PC-3 (cell line): Measurements from ENCODE around the gene TBC1D13. TPM values are rescaled to one million over a fixed set of nuclear protein-coding genes. Genes with fewer than 3 reads are reported as not detected.

Experiments used
- ATAC-seq: fragments of 200-7000 bp; cut with Tn5 transposase; 2 replicates; pipeline ENCODE4 v1.9.1; 2020; ENCODE audit warnings: mild to moderate bottlenecking, moderate library complexity
- BruUV-seq: library from RNA; stranded (reverse); fragments of 400-500 nt; replicated peaks from 2 replicates; lab custom pipeline; 2021; lab: Mats Ljungman, UMichigan
- CTCF ChIA-PET: fragments of 300-600 bp; sonication (Branson Sonifier 250); formaldehyde crosslinking; loops from one replicate; lab custom pipeline; 2022; ENCODE audit warnings: antibody characterized with exemption; lab: Charles Lee
- POLR2A ChIA-PET: fragments of 300-600 bp; sonication (Branson Sonifier 250); formaldehyde crosslinking; loops from one replicate; lab custom pipeline; 2022; ENCODE audit warnings: antibody characterized with exemption; ENCODE audit not compliant: unreplicated experiment; lab: Charles Lee
- DNase-seq: peaks from one replicate; pipeline ENCODE4 v3.0.0-alpha.2; 2015
- H2AFZ ChIP-seq: fragments of 300-600 bp; sonication (generic); 2 replicates; pipeline ENCODE4 v1.6.0; 2016; ENCODE audit warnings: antibody characterized with exemption, low read length
- H3F3A ChIP-seq: fragments of 300-600 bp; sonication (generic); one replicate; pipeline ENCODE4 v1.6.0; 2017; ENCODE audit warnings: antibody characterized with exemption, low read length, control low read depth, mild to moderate bottlenecking; ENCODE audit not compliant: unreplicated experiment
- H3K27ac ChIP-seq: fragments of 300-600 bp; sonication (generic); 2 replicates; pipeline ENCODE4 v1.5.1; 2016; ENCODE audit warnings: mild to moderate bottlenecking, low read length
- H3K27me3 ChIP-seq: fragments of 300-600 bp; sonication (generic); 2 replicates; pipeline ENCODE4 v1.6.1; 2016; ENCODE audit warnings: low read length, mixed read lengths
- H3K36me3 ChIP-seq: fragments of 300-600 bp; sonication (generic); 2 replicates; pipeline ENCODE4 v1.6.1; 2016; ENCODE audit warnings: low read depth, mixed run types, low read length, mixed read lengths
- H3K4me1 ChIP-seq: fragments of 300-600 bp; sonication (generic); 2 replicates; pipeline ENCODE4 v1.5.1; 2016; ENCODE audit warnings: low read length; ENCODE audit not compliant: insufficient read depth
- H3K4me2 ChIP-seq: fragments of 300-600 bp; sonication (generic); 2 replicates; pipeline ENCODE4 v1.6.0; 2016; ENCODE audit warnings: low read length
- H3K4me3 ChIP-seq: fragments of 300-600 bp; sonication (generic); 2 replicates; pipeline ENCODE4 v1.5.1; 2016; ENCODE audit warnings: mild to moderate bottlenecking, low read length, mixed read lengths
- H3K79me2 ChIP-seq: fragments of 300-600 bp; sonication (generic); 2 replicates; pipeline ENCODE4 v1.6.1; 2017; ENCODE audit warnings: low read length, mixed read lengths
- H3K9ac ChIP-seq: fragments of 300-600 bp; sonication (generic); 2 replicates; pipeline ENCODE4 v1.6.0; 2016; ENCODE audit warnings: mild to moderate bottlenecking, low read length
- H3K9me2 ChIP-seq: fragments of 300-600 bp; sonication (generic); replicated peaks from 2 replicates; pipeline ENCODE4 v1.6.1; 2016; ENCODE audit warnings: mixed run types, low read length, mixed read lengths
- H3K9me3 ChIP-seq: fragments of 300-600 bp; sonication (generic); 2 replicates; pipeline ENCODE4 v1.6.1; 2016; ENCODE audit warnings: low read length, mixed read lengths
- H4K20me1 ChIP-seq: fragments of 300-600 bp; sonication (generic); 2 replicates; pipeline ENCODE4 v1.6.1; 2016; ENCODE audit warnings: low read length, mixed read lengths
- CTCF ChIP-seq: fragments of 300-600 bp; sonication (generic); conservative IDR thresholded peaks from 2 replicates; pipeline ENCODE4 v1.5.1; 2017; ENCODE audit warnings: antibody characterized with exemption, low read depth, mild to moderate bottlenecking, low read length
- EZH2 ChIP-seq: fragments of 300-600 bp; sonication (generic); IDR thresholded peaks from one replicate; pipeline ENCODE4 v1.6.1; 2017; ENCODE audit warnings: antibody characterized with exemption, mild to moderate bottlenecking, low read length; ENCODE audit not compliant: unreplicated experiment
- EZH2phosphoT487 ChIP-seq: fragments of 300-600 bp; sonication (generic); IDR thresholded peaks from 2 replicates; pipeline ENCODE4 v1.6.1; 2018; ENCODE audit warnings: mild to moderate bottlenecking, antibody characterized with exemption, low read length, borderline replicate concordance
- intact Hi-C: fragments of 100-400 bp; cut with micrococcal nuclease; formaldehyde crosslinking; loops from 2 replicates; pipeline ENCODE4 v1.9.0; 2023
- total RNA-seq: library from RNA; depleted of rRNA; stranded (reverse); fragments of >200 nt; gene quantifications from 2 replicates; pipeline ENCODE4 v1.2.3, GENCODE V29; 2014

TBC1D13 gene
- total RNA-seq, 1 experiment from 2014 or later: 15.0 TPM

DNA sequence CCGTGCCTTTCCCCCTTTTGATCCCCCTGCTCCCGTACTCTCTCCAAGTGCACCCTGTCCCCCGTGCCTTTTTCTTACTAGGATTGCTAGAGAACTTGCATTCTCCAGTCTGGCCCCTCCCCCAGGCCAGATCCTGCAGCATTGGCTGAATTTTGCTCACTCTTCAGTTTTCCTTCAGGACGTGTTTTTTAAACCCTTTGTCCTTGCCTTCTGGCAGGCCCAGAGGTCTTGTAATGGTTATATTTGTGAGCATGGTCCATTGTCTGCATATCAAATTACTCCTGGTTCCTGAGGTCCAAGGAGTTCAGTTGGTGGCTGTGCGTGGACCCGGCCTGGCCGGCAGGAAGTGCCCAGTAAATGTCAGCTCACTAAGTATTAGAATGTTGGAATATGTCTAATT is 606 bp downstream of the TBC1D13 start:
- Histone ChIP-seq H3K27me3 (no peaks in the 10 kb centered on the region), H2AFZ (peak overlapping the region; percentile 90), H3K4me1 (peaks cover 11% of the 10 kb centered on the region), H4K20me1 (no peaks in the 10 kb centered on the region), H3K9me2 (no peaks in the 10 kb centered on the region), H3F3A (no peaks in the 10 kb centered on the region), H3K4me2 (peak overlapping the region; percentile 88), H3K27ac (no peak overlapping the region), H3K4me3 (peak overlapping the region; percentile 98), H3K36me3 (no peaks in the 10 kb centered on the region; the same call in 1 of the 2 replicates), H3K9me3 (no peaks in the 10 kb centered on the region), H3K79me2 (peaks cover 18% of the 10 kb centered on the region), H3K9ac (peak overlapping the region; percentile 81)
- ChIA-PET CTCF (interaction anchor here (0.8 to 1.1 kb wide), 2 partner anchors 31 to 32 kb away, joined by 5 read pairs; partner anchors contain the start of gene ENDOG), POLR2A (no interaction called here)
- TF ChIP-seq EZH2: no peak
- no peak for TF ChIP-seq CTCF
- TF ChIP-seq EZH2phosphoT487: no peak
- intact Hi-C loops: no loop called here
- DNase-seq (peak; percentile 5), ATAC-seq (no peak; the same call in 1 of the 2 replicates)
- no TSS peak for BruUV-seq

GRCh38 chr9:128788445-128788844 is 1.4 kb downstream of the TBC1D13 start:
- ChIA-PET POLR2A (no interaction called here), CTCF (interaction anchor here (0.6 to 1.1 kb wide), 3 partner anchors 30 to 99 kb away, joined by 5 to 7 read pairs (median 5); partner anchors contain the start of gene ENDOG)
- Histone ChIP-seq H3K9me3 (no peaks in the 10 kb centered on the region), H2AFZ (no peak overlapping the region), H3K79me2 (peaks cover 18% of the 10 kb centered on the region), H3K36me3 (no peaks in the 10 kb centered on the region; the same call in 1 of the 2 replicates), H3K9me2 (no peaks in the 10 kb centered on the region), H3K27ac (no peak overlapping the region), H3K4me3 (peak overlapping the region; percentile 98; the same call in 1 of the 2 replicates), H3K9ac (no peak overlapping the region), H3K4me1 (peaks cover 11% of the 10 kb centered on the region), H3F3A (no peaks in the 10 kb centered on the region), H4K20me1 (no peaks in the 10 kb centered on the region), H3K27me3 (no peaks in the 10 kb centered on the region), H3K4me2 (peak overlapping the region; percentile 88)
- TF ChIP-seq CTCF (no peak), EZH2phosphoT487 (no peak), EZH2 (no peak)
- ATAC-seq (no peak), DNase-seq (no peak)
- intact Hi-C loops: no loop called here
- BruUV-seq: no TSS peak

- H3K9me2 ChIP-seq: no peaks in the 10 kb centered on the region
- H3F3A ChIP-seq: no peaks in the 10 kb centered on the region
- ATAC-seq (no peak), DNase-seq (no peak)
- no peak overlapping the region for H2AFZ ChIP-seq
- peaks cover 11% of the 10 kb centered on the region for H3K4me1 ChIP-seq
- no TSS peak for BruUV-seq
- POLR2A ChIA-PET: no interaction called here
- TF ChIP-seq EZH2 (no peak), CTCF (no peak), EZH2phosphoT487 (no peak)
- H3K4me3 ChIP-seq: no peak overlapping the region
- no peak overlapping the region for H3K4me2 ChIP-seq
- intact Hi-C loops: no loop called here
- H3K9me3 ChIP-seq: no peaks in the 10 kb centered on the region
- no peak overlapping the region for H3K27ac ChIP-seq
- H3K36me3 ChIP-seq: no peaks in the 10 kb centered on the region; the same call in 1 of the 2 replicates
- CTCF ChIA-PET: no interaction called here
- no peak overlapping the region for H3K9ac ChIP-seq
- no peaks in the 10 kb centered on the region for H3K27me3 ChIP-seq
- H4K20me1 ChIP-seq: no peaks in the 10 kb centered on the region
- H3K79me2 ChIP-seq: peaks cover 18% of the 10 kb centered on the region
Observed at GRCh38 chr9:128790536-128790935, 3.5 kb downstream of the TBC1D13 start.
